Upper lobe of left lung (tissue), 6 donors: Measurements from ENCODE around the gene PQBP1. TPM values are rescaled to one million over a fixed set of nuclear protein-coding genes. Genes with fewer than 3 reads are reported as not detected.

ENCODE experiments used
- ATAC-seq, 2 donors: fragments of 200-7000 bp; cut with Tn5 transposase; one replicate each; pipeline ENCODE4 v1.9.1; 2022; ENCODE audit warnings: mild to moderate bottlenecking in 2 of 2, moderate library complexity in 2 of 2; ENCODE audit not compliant: low FRiP score in 2 of 2
- DNase-seq, 2 donors: peaks; one replicate each; pipeline ENCODE4 v3.0.0-alpha.2; 2019 to 2020
- H3K27ac ChIP-seq, 4 donors: fragments of 200-600 bp; sonication (generic); one replicate each; pipeline ENCODE4 v1.5.1; 2016 to 2019
- H3K27me3 ChIP-seq, 4 donors: fragments of 200-600 bp; sonication (generic); one replicate each; pipeline ENCODE4 v1.5.1; 2017 to 2019
- H3K36me3 ChIP-seq, 4 donors: fragments of 200-600 bp; sonication (generic); one replicate each; pipeline ENCODE4 v1.5.1; 2016 to 2019
- H3K4me1 ChIP-seq, 4 donors: fragments of 200-600 bp; sonication (generic); one replicate each; pipeline ENCODE4 v1.5.1; 2018 to 2019
- H3K4me3 ChIP-seq, 4 donors: fragments of 200-600 bp; sonication (generic); one replicate each; pipeline ENCODE4 v1.5.1; 2017 to 2019; ENCODE audit warnings: mild to moderate bottlenecking in 2 of 4, moderate library complexity in 1 of 4
- H3K9me3 ChIP-seq, 4 donors: fragments of 200-600 bp; sonication (generic); one replicate each; pipeline ENCODE4 v1.5.1; 2018 to 2019
- CTCF ChIP-seq, 6 experiments: fragments of 450-650 bp in 4 of 6; fragments of 200-600 bp in 2 of 6; sonication (generic) in 2 of 6; IDR thresholded peaks; one replicate each; pipeline ENCODE4 v1.5.1; 2016 to 2019; ENCODE audit warnings: antibody characterized with exemption in 6 of 6
- EP300 ChIP-seq, 4 donors: sonication (generic); formaldehyde crosslinking; IDR thresholded peaks; one replicate each; pipeline ENCODE4 v1.5.1; 2017; ENCODE audit warnings: antibody characterized with exemption in 4 of 4, control low read depth in 2 of 4
- POLR2A ChIP-seq, 4 donors: fragments of 450-650 bp; IDR thresholded peaks; one replicate each; pipeline ENCODE4 v1.5.1; 2016 to 2017; ENCODE audit warnings: antibody characterized with exemption in 4 of 4, mild to moderate bottlenecking in 2 of 4
- POLR2AphosphoS5 ChIP-seq, 2 donors: sonication (generic); formaldehyde crosslinking; IDR thresholded peaks; one replicate each; pipeline ENCODE4 v1.5.1; 2017; ENCODE audit warnings: antibody characterized with exemption in 2 of 2
- WGBS, 2 donors: methylation state at CpG; one replicate each; pipeline ENCODE4 v1.1.5; 2017 to 2018; 5-methylcytosine and 5-hydroxymethylcytosine counted together
- total RNA-seq, 6 donors: library from RNA; depleted of rRNA in 4 of 6; stranded (reverse); fragments of >200 nt in 4 of 6; gene quantifications; one replicate each; pipeline versions ENCODE4 v1.1.0 to v1.2.1, GENCODE V29; 2016 to 2021
- donor health status: DM: no; HTN: no; CAD: no; lungs with moderate emphysema.
- donor health status: DM: no; HTN: yes; CAD: no; lungs with severe emphysema.

PQBP1 gene
- total RNA-seq, 6 donors from 2014 or later: 49.1 to 76.9 (median 65.2) TPM

DNA sequence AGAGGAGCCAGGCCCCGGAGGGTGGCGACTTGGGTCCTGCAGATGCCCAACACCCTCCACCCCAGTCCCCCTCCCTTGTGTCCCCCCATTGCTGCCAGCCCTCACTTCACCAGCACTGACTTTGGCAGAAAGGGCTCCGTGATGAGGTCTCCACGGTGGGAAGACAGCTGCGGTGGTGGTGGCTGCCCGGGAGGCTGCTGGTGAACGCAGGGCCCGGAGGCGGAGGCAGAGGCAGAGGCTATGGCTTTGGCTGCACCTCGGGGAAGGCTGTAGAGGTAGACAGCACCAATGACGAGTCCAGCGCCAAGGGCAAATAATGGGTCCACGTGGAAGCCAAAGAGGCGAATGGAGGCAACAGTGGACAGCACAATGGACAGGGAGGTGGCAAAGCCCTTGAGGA lies 6.9 kb downstream of the PQBP1 start:
- Histone ChIP-seq H3K27me3 (no peaks in the 10 kb centered on the region), H3K36me3 (peaks cover 2 to 57% (median 21%) of the 10 kb centered on the region in 4 donors), H3K4me1 (peaks cover 0 to under 1% (median 0%) of the 10 kb centered on the region in 4 donors), H3K27ac (no peak overlapping the region), H3K4me3 (no peak overlapping the region), H3K9me3 (no peaks in the 10 kb centered on the region)
- ATAC-seq (no peak), DNase-seq (no peak)
- TF ChIP-seq POLR2A (IDR thresholded peaks at IDR 0.05) (no peak), CTCF (IDR thresholded peaks at IDR 0.05) (no peak), POLR2AphosphoS5 (IDR thresholded peaks at IDR 0.05) (no peak)
- WGBS, 2 donors: 87% methylated on average over 14 of the region's 14 CpGs; no CpG with 5 or more reads in 1 of the 2 donors

GRCh38 chrX:48905090-48905790 lies 7.5 kb downstream of the PQBP1 start:
- peaks cover 0 to 6% (median 0%) of the 10 kb centered on the region in 4 donors for H3K4me1 ChIP-seq
- H3K27me3 ChIP-seq: no peaks in the 10 kb centered on the region
- no peak for TF ChIP-seq POLR2AphosphoS5 (IDR thresholded peaks at IDR 0.05)
- no peak for TF ChIP-seq CTCF (IDR thresholded peaks at IDR 0.05)
- no peak for TF ChIP-seq EP300 (IDR thresholded peaks at IDR 0.05)
- TF ChIP-seq POLR2A (IDR thresholded peaks at IDR 0.05): no peak
- no peak overlapping the region for H3K4me3 ChIP-seq
- no peaks in the 10 kb centered on the region for H3K9me3 ChIP-seq
- WGBS, 2 donors: 91 to 100% methylated on average over 1 to 20 of the region's 20 CpGs
- no peak overlapping the region for H3K27ac ChIP-seq
- no peak for ATAC-seq
- H3K36me3 ChIP-seq: peaks cover 2 to 57% (median 21%) of the 10 kb centered on the region in 4 donors
- DNase-seq: no peak

- DNase-seq (no peak), ATAC-seq (no peak)
- H3K9me3 ChIP-seq: peaks cover 0 to 5% (median 0%) of the 10 kb centered on the region in 4 donors
- no peak overlapping the region for H3K4me3 ChIP-seq
- peaks cover 0 to 32% (median 6%) of the 10 kb centered on the region in 4 donors for H3K36me3 ChIP-seq
- no peaks in the 10 kb centered on the region for H3K27me3 ChIP-seq
- WGBS, 2 donors: 68 to 100% methylated on average over 1 of the region's 1 CpG
- no peak for TF ChIP-seq CTCF (IDR thresholded peaks at IDR 0.05)
- no peak for TF ChIP-seq EP300 (IDR thresholded peaks at IDR 0.05)
- TF ChIP-seq POLR2AphosphoS5 (IDR thresholded peaks at IDR 0.05): no peak
- TF ChIP-seq POLR2A (IDR thresholded peaks at IDR 0.05): no peak
- H3K27ac ChIP-seq: no peak overlapping the region
- peaks cover 0 to 20% (median 5%) of the 10 kb centered on the region in 4 donors for H3K4me1 ChIP-seq
Observed at GRCh38 chrX:48908600-48908999, 10.9 kb downstream of the PQBP1 start.

GRCh38 chrX:48909703-48910294 lies 12.1 kb downstream of the PQBP1 start:
- WGBS, 2 donors: 94% methylated on average over 7 to 17 of the region's 17 CpGs

More at GRCh38 chrX:48909703-48910294, 12.1 kb downstream of the PQBP1 start:
- TF ChIP-seq POLR2A (IDR thresholded peaks at IDR 0.05) (no peak), CTCF (IDR thresholded peaks at IDR 0.05) (no peak)
- ATAC-seq: no peak
- H3K4me1 ChIP-seq: peaks cover 0 to 20% (median 5%) of the 10 kb centered on the region in 4 donors
- no peak for DNase-seq
- H3K27ac ChIP-seq: no peak overlapping the region
- no peak overlapping the region for H3K4me3 ChIP-seq
- peaks cover 0 to 5% (median 0%) of the 10 kb centered on the region in 4 donors for H3K9me3 ChIP-seq
- peaks cover 0 to 34% (median 10%) of the 10 kb centered on the region in 4 donors for H3K36me3 ChIP-seq
- no peaks in the 10 kb centered on the region for H3K27me3 ChIP-seq
